ENCODE data around the gene WIPF3.
"Not testable (repeated sequence)": the region's sequence is repeated elsewhere in the genome, so short reads cannot be mapped to it uniquely, and the experiment has no call there.

WIPF3 gene

GRCh38 chr7:29955075-29955792 is 148.9 kb downstream of the WIPF3 start:
- DNase-seq (ENCODE audit: low spot score): no peak

GRCh38 chr7:29955799-29956486 is 149.6 kb downstream of the WIPF3 start:
- peak; percentile 15 for DNase-seq (ENCODE audit: low spot score)

GRCh38 chr7:29956487-29956836 is 150.2 kb downstream of the WIPF3 start:
- no peak for DNase-seq (ENCODE audit: low spot score)

GRCh38 chr7:29957521-29958310 is 151.4 kb downstream of the WIPF3 start:
- DNase-seq (ENCODE audit: low spot score): no peak

DNA sequence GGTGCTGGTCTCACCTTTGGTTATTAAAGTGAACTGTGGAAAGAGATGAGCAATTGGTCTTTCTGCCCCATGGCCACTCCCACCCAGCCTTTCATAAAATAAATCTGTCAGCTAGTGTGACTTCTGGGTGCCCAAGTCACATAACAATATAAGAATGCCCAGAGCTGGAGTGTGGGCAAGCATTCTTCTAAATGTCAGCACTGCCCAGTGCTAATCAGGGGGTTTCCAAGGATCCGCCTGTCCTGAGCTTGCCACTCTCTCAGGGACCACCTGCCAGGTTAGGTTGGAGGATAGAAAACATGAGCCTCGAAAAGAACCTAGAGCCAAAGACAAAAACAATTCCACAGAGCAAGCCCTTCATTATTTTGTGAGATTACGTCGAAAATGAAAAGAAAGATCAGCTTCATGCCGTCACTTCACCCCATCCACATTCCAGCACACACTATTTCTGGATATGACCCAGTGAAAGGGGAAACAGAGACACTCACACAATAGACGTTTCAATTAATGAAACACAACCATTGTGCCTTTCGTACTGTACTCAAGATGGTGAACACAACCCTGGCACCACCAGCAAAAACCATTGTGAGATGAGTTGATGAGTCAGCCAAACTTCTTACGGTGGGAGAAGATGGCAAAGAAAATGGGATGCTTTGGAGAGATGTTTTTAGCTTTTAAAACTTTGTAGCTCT is 152.5 kb downstream of the WIPF3 start:
- no peak for DNase-seq (ENCODE audit: low spot score)

GRCh38 chr7:29961611-29962010 is 155.3 kb downstream of the WIPF3 start:
- DNase-seq (ENCODE audit: low spot score): not testable (repeated sequence)

- no peak for DNase-seq (ENCODE audit: low spot score)
Measured at GRCh38 chr7:29962035-29962434, 155.7 kb downstream of the WIPF3 start.

DNA sequence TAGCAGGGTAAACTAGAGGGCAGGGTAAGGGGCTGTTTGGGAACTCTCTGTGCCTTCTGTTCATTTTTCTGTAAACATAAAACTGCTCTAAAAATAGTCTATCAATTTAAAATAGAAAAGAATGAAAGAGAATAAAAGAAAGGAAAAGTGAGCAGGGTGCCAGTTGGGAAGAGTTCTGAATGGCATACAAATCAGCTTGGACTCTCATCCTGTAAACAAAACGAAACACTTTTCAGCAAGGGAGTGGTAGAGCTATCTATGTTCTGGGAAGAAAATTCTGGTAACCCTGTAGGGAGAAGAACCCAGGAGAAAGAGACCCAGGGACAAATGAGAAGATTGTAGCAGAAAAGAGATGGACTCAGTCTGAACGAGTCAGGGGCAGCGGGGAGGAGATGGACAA is 158.7 kb downstream of the WIPF3 start:
- DNase-seq (ENCODE audit: low spot score): no peak

Data from CD4-positive, alpha-beta T cell treated with Interleukin-2 at 100 ng/mL for 4 hours (primary cell).